Liver (tissue), 3 donors: ENCODE measurements around the gene BTBD1.

Experiments
- ATF3 ChIP-seq: IDR thresholded peaks from 2 replicates; pipeline ENCODE4 v1.6.1; 2016; ENCODE audit warnings: antibody characterized with exemption
- CTCF ChIP-seq: fragments of 150-350 bp; IDR thresholded peaks from 2 replicates; pipeline ENCODE4 v1.5.1; 2017; ENCODE audit warnings: improper control_type of control experiment, low read depth, low read length; ENCODE audit not compliant: missing input control
- EGR1 ChIP-seq, 2 donors: IDR thresholded peaks; 2 replicates each; pipeline ENCODE4 v1.6.1; 2016 to 2018; ENCODE audit warnings: antibody characterized with exemption in 2 of 2, low read depth in 2 of 2
- GABPA ChIP-seq, 2 donors: IDR thresholded peaks in 1 of 2; conservative IDR thresholded peaks in 1 of 2; 2 replicates each; pipeline ENCODE4 v1.6.1; 2016; ENCODE audit warnings: antibody characterized with exemption in 2 of 2, mild to moderate bottlenecking in 1 of 2, moderate library complexity in 1 of 2
- HNF4G ChIP-seq: IDR thresholded peaks from 2 replicates; pipeline ENCODE4 v1.6.1; 2016; ENCODE audit warnings: antibody characterized with exemption
- JUND ChIP-seq, 2 donors: IDR thresholded peaks; 2 replicates each; pipeline ENCODE4 v1.6.1; 2016; ENCODE audit warnings: antibody characterized with exemption in 2 of 2
- MAX ChIP-seq: IDR thresholded peaks from 2 replicates; pipeline ENCODE4 v1.6.1; 2016; ENCODE audit warnings: antibody characterized with exemption
- RAD21 ChIP-seq, 2 donors: IDR thresholded peaks; 2 replicates each; pipeline ENCODE4 v1.6.1; 2016; ENCODE audit warnings: antibody characterized with exemption in 2 of 2, mild to moderate bottlenecking in 2 of 2
- REST ChIP-seq: IDR thresholded peaks from 2 replicates; pipeline ENCODE4 v1.6.1; 2016; ENCODE audit warnings: antibody characterized with exemption, mild to moderate bottlenecking
- SP1 ChIP-seq: IDR thresholded peaks from 2 replicates; pipeline ENCODE4 v1.6.1; 2018; ENCODE audit warnings: antibody characterized with exemption, mild to moderate bottlenecking
- TAF1 ChIP-seq: conservative IDR thresholded peaks from 2 replicates; pipeline ENCODE4 v1.6.1; 2016; ENCODE audit warnings: antibody characterized with exemption, mild to moderate bottlenecking
- YY1 ChIP-seq: IDR thresholded peaks from 2 replicates; pipeline ENCODE4 v1.6.1; 2016; ENCODE audit warnings: antibody characterized with exemption, mild to moderate bottlenecking
- ZBTB33 ChIP-seq: IDR thresholded peaks from 2 replicates; pipeline ENCODE4 v1.6.1; 2016; ENCODE audit warnings: antibody characterized with exemption
- donor health status: healthy.
- donor health status: healthy.

- TF ChIP-seq REST, result no peak
- no peak for TF ChIP-seq TAF1
- no peak for TF ChIP-seq CTCF
- no peak for TF ChIP-seq MAX
- TF ChIP-seq EGR1 (IDR thresholded peaks at IDR 0.05; ENCODE audit: low read depth in 2 of 2), result no peak
- no peak for TF ChIP-seq GABPA (IDR thresholded peaks at IDR 0.05 in 1 of 2, conservative IDR thresholded peaks at IDR 0.05 in 1 of 2)
- no peak for TF ChIP-seq JUND (IDR thresholded peaks at IDR 0.05)
- no peak for TF ChIP-seq HNF4G
- TF ChIP-seq RAD21 (IDR thresholded peaks at IDR 0.05), result no peak
- TF ChIP-seq ZBTB33, result no peak
- TF ChIP-seq ATF3, result no peak
- no peak for TF ChIP-seq SP1
- TF ChIP-seq YY1, result no peak
These were observed 37.0 kb downstream of the BTBD1 start for GRCh38 chr15:83030021-83030420.
